ENCODE data around the gene ZNF431. TPM values are rescaled to one million over a fixed set of nuclear protein-coding genes. Genes with fewer than 3 reads are reported as not detected.

The ZNF431 gene
- total and polyA plus RNA-seq, 2 donors (not counting 1 experiment from before 2014, with no cell fraction given), result 3.7 to 4.3 TPM

DNA sequence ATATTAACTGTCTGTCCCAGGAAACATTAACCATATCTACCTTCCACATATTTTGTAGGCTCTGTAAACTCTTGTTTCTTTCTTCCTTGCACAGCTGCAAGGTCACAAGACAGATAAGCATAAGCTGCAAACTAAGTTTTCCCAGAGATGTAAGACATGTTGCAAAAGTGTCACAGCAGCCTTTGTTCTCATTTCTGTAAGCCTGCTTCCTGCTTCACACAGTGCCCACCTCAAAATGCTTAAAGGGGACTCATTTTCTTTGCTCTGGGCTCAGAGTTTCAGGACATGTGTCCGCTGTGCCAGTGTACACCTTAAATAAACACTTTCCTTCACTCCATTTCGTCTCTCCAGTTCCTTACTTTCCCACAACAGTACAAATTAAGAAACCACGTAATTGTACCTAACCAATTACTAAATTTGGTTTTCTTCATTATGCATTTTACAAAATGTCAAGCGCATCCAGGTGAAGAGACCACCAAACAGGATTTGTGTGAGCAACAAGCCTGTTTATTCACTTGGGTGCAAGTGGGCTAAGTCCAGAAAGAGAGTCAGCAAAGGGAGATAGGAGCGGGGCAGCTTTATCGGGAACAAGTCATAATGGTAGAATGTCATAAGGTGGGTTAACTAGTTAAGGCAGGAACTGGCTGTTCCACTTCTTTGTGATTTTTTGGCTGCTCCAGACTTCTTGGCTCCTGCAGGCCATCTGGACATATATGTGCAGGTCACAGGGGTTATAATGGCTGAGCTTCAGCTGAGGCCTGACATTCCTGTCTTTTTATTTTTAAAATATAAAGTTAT is 12.7 kb upstream of the ZNF431 start:
- no peak overlapping the region for H2AFZ ChIP-seq (ENCODE audit: low read length)
- H4K20me1 ChIP-seq (ENCODE audit: control insufficient read depth, extremely low read depth, insufficient read depth, low read length), result no peaks in the 10 kb centered on the region
- no peaks in the 10 kb centered on the region for H3K4me1 ChIP-seq (ENCODE audit: control insufficient read depth, extremely low read depth, insufficient read depth, low read length)
- TF ChIP-seq EZH2 (IDR thresholded peaks at IDR 0.05; ENCODE audit: low read length, missing control alignments) (no peak), CTCF (conservative IDR thresholded peaks at IDR 0.05 in 1 of 2, IDR thresholded peaks at IDR 0.05 in 1 of 2; ENCODE audit: low read depth in 1 of 2, low read length in 2 of 2) (no peak)
- H3K4me3 ChIP-seq (replicated peaks in 1 of 4; ENCODE audit: control extremely low read depth in 1 of 4, insufficient read depth in 1 of 4, low read depth in 3 of 4, low read length in 4 of 4), result no peak overlapping the region
- no peak overlapping the region for H3K4me2 ChIP-seq (ENCODE audit: extremely low read depth, insufficient read depth, low read length)
- H3K9me3 ChIP-seq (ENCODE audit: control insufficient read depth, insufficient read depth, low read depth, low read length), result no peaks in the 10 kb centered on the region
- no peaks in the 10 kb centered on the region for H3K27me3 ChIP-seq (ENCODE audit: control insufficient read depth, insufficient read depth, low read length)
- no peaks in the 10 kb centered on the region for H3K36me3 ChIP-seq (ENCODE audit: control insufficient read depth, insufficient read depth, low read length)
- H3K9ac ChIP-seq (ENCODE audit: insufficient read depth, low read length), result no peak overlapping the region
- H3K27ac ChIP-seq (ENCODE audit: insufficient read depth, low read length), result no peak overlapping the region
- DNase-seq (ENCODE audit: low read depth in 2 of 2), result no peak
- H3K79me2 ChIP-seq (ENCODE audit: control insufficient read depth, insufficient read depth, low read length), result no peaks in the 10 kb centered on the region

DNA sequence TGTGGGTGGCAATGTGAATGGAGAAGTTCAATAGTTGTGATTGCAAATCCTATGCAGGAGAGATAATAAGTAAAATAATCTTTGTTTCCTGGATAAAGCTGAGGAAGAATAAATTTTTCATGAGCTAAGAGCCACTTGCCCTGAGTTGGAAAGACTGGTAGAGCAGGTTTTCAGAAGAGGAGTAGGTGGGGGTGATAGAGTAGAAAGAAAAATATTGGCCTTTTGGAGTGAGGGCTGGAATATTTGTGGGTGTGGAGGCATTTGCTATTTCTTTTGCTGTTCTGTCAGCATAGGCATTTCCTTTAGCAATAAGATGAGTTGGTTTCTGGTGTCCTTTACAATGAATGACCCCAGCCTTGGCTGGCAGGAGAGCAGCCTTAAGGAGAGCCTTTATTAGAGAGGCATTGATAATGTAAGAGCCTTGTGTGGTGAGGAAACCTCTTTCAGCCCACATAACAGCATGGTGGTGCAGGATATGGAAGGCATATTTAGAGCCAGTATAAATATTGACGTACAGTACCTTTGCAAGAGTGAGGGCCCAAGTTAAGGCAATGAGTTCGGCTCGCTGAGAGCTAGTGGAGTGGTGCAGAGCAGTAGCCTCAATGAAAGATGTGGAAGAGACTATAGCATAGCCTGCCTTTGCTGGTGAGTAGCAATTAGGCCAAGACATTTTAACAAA is 11.6 kb upstream of the ZNF431 start:
- Histone ChIP-seq H3K27me3 (ENCODE audit: control insufficient read depth, insufficient read depth, low read length) (no peaks in the 10 kb centered on the region), H3K27ac (ENCODE audit: insufficient read depth, low read length) (no peak overlapping the region), H4K20me1 (ENCODE audit: control insufficient read depth, extremely low read depth, insufficient read depth, low read length) (no peaks in the 10 kb centered on the region), H3K79me2 (ENCODE audit: control insufficient read depth, insufficient read depth, low read length) (no peaks in the 10 kb centered on the region), H2AFZ (ENCODE audit: low read length) (no peak overlapping the region), H3K9ac (ENCODE audit: insufficient read depth, low read length) (no peak overlapping the region), H3K4me2 (ENCODE audit: extremely low read depth, insufficient read depth, low read length) (no peak overlapping the region), H3K36me3 (ENCODE audit: control insufficient read depth, insufficient read depth, low read length) (no peaks in the 10 kb centered on the region), H3K9me3 (ENCODE audit: control insufficient read depth, insufficient read depth, low read depth, low read length) (no peaks in the 10 kb centered on the region), H3K4me1 (ENCODE audit: control insufficient read depth, extremely low read depth, insufficient read depth, low read length) (no peaks in the 10 kb centered on the region), H3K4me3 (replicated peaks in 1 of 4; ENCODE audit: control extremely low read depth in 1 of 4, insufficient read depth in 1 of 4, low read depth in 3 of 4, low read length in 4 of 4) (no peak overlapping the region)
- TF ChIP-seq CTCF (conservative IDR thresholded peaks at IDR 0.05 in 1 of 2, IDR thresholded peaks at IDR 0.05 in 1 of 2; ENCODE audit: low read depth in 1 of 2, low read length in 2 of 2), result no peak
- DNase-seq (ENCODE audit: low read depth in 2 of 2), result no peak

DNA sequence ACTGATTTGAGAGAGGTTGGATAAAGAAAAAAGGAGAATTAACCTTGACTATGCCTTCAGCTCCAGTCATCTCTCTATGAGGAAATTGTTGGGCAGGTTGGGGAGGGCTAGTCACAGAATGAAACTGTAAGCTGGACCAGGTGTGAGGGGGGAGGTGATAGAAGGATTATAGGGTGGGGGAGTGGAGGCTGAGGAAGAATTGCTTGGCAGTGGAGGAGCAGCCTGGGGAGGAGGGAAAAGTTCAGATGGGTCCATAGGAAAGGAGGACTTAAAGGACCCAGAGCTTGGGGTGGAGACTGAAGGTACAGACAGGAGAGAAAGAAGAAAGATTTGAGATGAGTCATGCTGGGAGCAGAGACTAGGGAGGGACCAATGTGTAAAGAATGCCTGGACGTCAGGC is 8.2 kb upstream of the ZNF431 start:
- H2AFZ ChIP-seq (ENCODE audit: low read length), result no peak overlapping the region
- DNase-seq (ENCODE audit: low read depth in 2 of 2), result no peak
- no peaks in the 10 kb centered on the region for H4K20me1 ChIP-seq (ENCODE audit: control insufficient read depth, extremely low read depth, insufficient read depth, low read length)
- no peak overlapping the region for H3K4me3 ChIP-seq (replicated peaks in 1 of 4; ENCODE audit: control extremely low read depth in 1 of 4, insufficient read depth in 1 of 4, low read depth in 3 of 4, low read length in 4 of 4)
- no peaks in the 10 kb centered on the region for H3K79me2 ChIP-seq (ENCODE audit: control insufficient read depth, insufficient read depth, low read length)
- no peaks in the 10 kb centered on the region for H3K27me3 ChIP-seq (ENCODE audit: control insufficient read depth, insufficient read depth, low read length)
- TF ChIP-seq EZH2 (IDR thresholded peaks at IDR 0.05; ENCODE audit: low read length, missing control alignments), result no peak
- TF ChIP-seq CTCF (conservative IDR thresholded peaks at IDR 0.05 in 1 of 2, IDR thresholded peaks at IDR 0.05 in 1 of 2; ENCODE audit: low read depth in 1 of 2, low read length in 2 of 2), result no peak
- no peaks in the 10 kb centered on the region for H3K9me3 ChIP-seq (ENCODE audit: control insufficient read depth, insufficient read depth, low read depth, low read length)
- no peak overlapping the region for H3K9ac ChIP-seq (ENCODE audit: insufficient read depth, low read length)
- no peaks in the 10 kb centered on the region for H3K36me3 ChIP-seq (ENCODE audit: control insufficient read depth, insufficient read depth, low read length)
- no peak overlapping the region for H3K27ac ChIP-seq (ENCODE audit: insufficient read depth, low read length)
- H3K4me2 ChIP-seq (ENCODE audit: extremely low read depth, insufficient read depth, low read length), result no peak overlapping the region
- no peaks in the 10 kb centered on the region for H3K4me1 ChIP-seq (ENCODE audit: control insufficient read depth, extremely low read depth, insufficient read depth, low read length)

All from fibroblast of lung (primary cell).